ENCODE results near the gene NCAPH2. TPM values are rescaled to one million over a fixed set of nuclear protein-coding genes. Genes with fewer than 3 reads are reported as not detected.

The NCAPH2 gene
- polyA plus RNA-seq, 3 donors, result 12.5 to 23.6 (median 18.1) TPM

- Mint-ChIP-seq H3K9me3 (no peaks in the 10 kb centered on the region), H3K4me1 (peaks cover 30% of the 10 kb centered on the region), H3K4me3 (peak within 1 kb of the TSS; percentile 91 to 95), H3K36me3 (peaks cover 36 to 65% of the 10 kb centered on the region in 2 donors), H3K27ac (peak within 1 kb of the TSS; percentile 94 to 100 (median 97)), H3K27me3 (ENCODE audit: low read depth in 3 of 3) (no peaks in the 10 kb centered on the region)
- WGBS (ENCODE audit: insufficient coverage), result under 1% methylated on average over 83 of the region's 84 CpGs
- Histone ChIP-seq H3K9ac (ENCODE audit: insufficient read depth, low read length, poor library complexity, severe bottlenecking) (peak within 1 kb of the TSS; percentile 100), H3K27ac (ENCODE audit: low read depth in 1 of 2, low read length in 2 of 2) (peak within 1 kb of the TSS; percentile 100), H3K4me3 (replicated peaks in 1 of 3; ENCODE audit: low read depth in 2 of 3, low read length in 3 of 3) (peak within 1 kb of the TSS; percentile 72 to 99 (median 73)), H3K9me3 (replicated peaks in 1 of 2; ENCODE audit: control insufficient read depth in 1 of 2, insufficient read depth in 1 of 2, low read length in 2 of 2) (no peaks in the 10 kb centered on the region), H4K20me1 (ENCODE audit: insufficient read depth, low read length) (peaks cover 87% of the 10 kb centered on the region), H3K4me2 (replicated peaks; ENCODE audit: extremely low read depth, low read length, poor library complexity, severe bottlenecking) (peak within 1 kb of the TSS; percentile 95), H3K27me3 (ENCODE audit: control insufficient read depth in 2 of 2, insufficient read depth in 2 of 2, low read length in 2 of 2) (no peaks in the 10 kb centered on the region), H2AFZ (ENCODE audit: insufficient read depth, low read depth, low read length, poor library complexity, severe bottlenecking) (no peak within 1 kb of the TSS), H3K79me2 (ENCODE audit: insufficient read depth, low read length) (peaks cover 58% of the 10 kb centered on the region), H3K4me1 (ENCODE audit: control insufficient read depth in 1 of 2, insufficient read depth in 2 of 2, low read length in 2 of 2) (peaks cover 39 to 66% of the 10 kb centered on the region in 2 donors), H3K36me3 (replicated peaks in 1 of 2; ENCODE audit: control insufficient read depth in 1 of 2, insufficient read depth in 2 of 2, low read length in 2 of 2) (peaks cover 46 to 58% of the 10 kb centered on the region in 2 donors)
- intact Hi-C loops (cut with micrococcal nuclease), result loop anchor here (5.0 kb wide), 3 partner anchors 37 to 97 kb away; partner anchors contain the start of genes CHKB (in 2 of the 2) and SYCE3 (in 1 of the 2)
- peak; percentile 93 to 94 (median 94) for DNase-seq
- no peak for TF ChIP-seq CTCF (IDR thresholded peaks at IDR 0.05)
Measured at GRCh38 chr22:50525104-50525857, 17.3 kb downstream of the NCAPH2 start, which contains the start of gene SCO2. Gene SCO2, minus strand, starts transcription at chr22:50525598. Its CDS starts 1,187 bp downstream, at chr22:50524411.

- peak overlapping the region; percentile 95 for H3K4me2 ChIP-seq (replicated peaks; ENCODE audit: extremely low read depth, low read length, poor library complexity, severe bottlenecking)
- Mint-ChIP-seq H3K9me3 (no peaks in the 10 kb centered on the region), H3K27ac (peak overlapping the region in 3 of 7 donors; percentile 38 to 83 (median 51)), H3K27me3 (ENCODE audit: low read depth in 3 of 3) (no peaks in the 10 kb centered on the region), H3K4me3 (peak overlapping the region; percentile 73 to 81), H3K36me3 (peaks cover 36 to 61% of the 10 kb centered on the region in 2 donors), H3K4me1 (peaks cover 30% of the 10 kb centered on the region)
- no peak overlapping the region for H2AFZ ChIP-seq (ENCODE audit: insufficient read depth, low read depth, low read length, poor library complexity, severe bottlenecking)
- peak overlapping the region; percentile 47 to 99 (median 72) for H3K4me3 ChIP-seq (replicated peaks in 1 of 3; ENCODE audit: low read depth in 2 of 3, low read length in 3 of 3)
- no peaks in the 10 kb centered on the region for H3K9me3 ChIP-seq (replicated peaks in 1 of 2; ENCODE audit: control insufficient read depth in 1 of 2, insufficient read depth in 1 of 2, low read length in 2 of 2)
- DNase-seq, result no peak
- H3K4me1 ChIP-seq (ENCODE audit: control insufficient read depth in 1 of 2, insufficient read depth in 2 of 2, low read length in 2 of 2), result peaks cover 44 to 71% of the 10 kb centered on the region in 2 donors
- H3K27me3 ChIP-seq (ENCODE audit: control insufficient read depth in 2 of 2, insufficient read depth in 2 of 2, low read length in 2 of 2), result no peaks in the 10 kb centered on the region
- peak overlapping the region; percentile 100 for H3K9ac ChIP-seq (ENCODE audit: insufficient read depth, low read length, poor library complexity, severe bottlenecking)
- H3K79me2 ChIP-seq (ENCODE audit: insufficient read depth, low read length), result peaks cover 63% of the 10 kb centered on the region
- peaks cover 46 to 57% of the 10 kb centered on the region in 2 donors for H3K36me3 ChIP-seq (replicated peaks in 1 of 2; ENCODE audit: control insufficient read depth in 1 of 2, insufficient read depth in 2 of 2, low read length in 2 of 2)
- under 1% methylated on average over 33 of the region's 33 CpGs for WGBS (ENCODE audit: insufficient coverage)
- peak overlapping the region; percentile 60 to 100 for H3K27ac ChIP-seq (ENCODE audit: low read depth in 1 of 2, low read length in 2 of 2)
- intact Hi-C loops (cut with micrococcal nuclease), result loop anchor here (2.0 to 5.0 kb wide), 5 partner anchors 17 to 97 kb away; partner anchors contain the start of genes CHKB (in 2 of the 2), NCAPH2 (in 2 of the 2) and SYCE3 (in 2 of the 2)
- peaks cover 87% of the 10 kb centered on the region for H4K20me1 ChIP-seq (ENCODE audit: insufficient read depth, low read length)
- no peak for TF ChIP-seq CTCF (IDR thresholded peaks at IDR 0.05)
Measured at GRCh38 chr22:50525858-50526107, 17.8 kb downstream of the NCAPH2 start.
